ENCODE data around the gene TFIP11.
A peak's percentile ranks its signal among the peaks of the same experiment; 100 is the strongest.

Gene TFIP11

DNA sequence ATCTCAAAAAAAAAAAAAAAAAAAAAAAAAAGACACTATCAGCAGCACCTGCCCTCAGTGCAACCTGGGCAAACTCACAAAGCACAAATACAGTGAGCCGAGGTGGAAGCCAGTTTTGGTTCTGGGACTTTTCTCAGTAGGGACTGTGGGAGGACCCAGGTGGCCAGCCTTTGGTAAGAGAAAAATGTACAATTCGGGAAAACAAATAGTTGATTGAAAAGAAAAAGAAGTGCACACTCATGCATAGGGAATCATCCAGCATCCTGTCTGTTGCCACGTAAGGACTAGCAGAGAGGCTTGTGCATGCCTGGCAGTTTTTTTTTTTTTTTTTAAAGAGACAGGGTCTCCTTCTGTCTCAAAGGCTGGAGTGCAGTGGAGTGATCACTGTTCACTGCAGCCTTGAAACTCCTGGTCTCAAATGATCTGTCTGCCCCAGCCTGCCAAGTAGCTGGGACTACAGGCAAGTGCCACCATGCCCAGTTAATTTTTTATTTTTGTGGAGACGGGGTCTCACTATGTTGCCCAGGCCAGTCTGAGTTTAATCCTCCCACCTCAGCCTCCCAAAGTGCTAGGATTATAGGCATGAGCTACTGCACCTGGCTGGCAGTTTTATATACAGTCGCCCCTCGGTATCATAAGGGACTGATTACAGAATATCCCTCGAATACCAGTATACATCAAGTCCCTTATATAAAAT, 40.9 kb upstream of the TFIP11 start:
- no peaks in the 10 kb centered on the region for H3K9me3 ChIP-seq (ENCODE audit: control insufficient read depth, insufficient read depth, low read depth, low read length)
- H3K36me3 ChIP-seq (ENCODE audit: control insufficient read depth in 2 of 2, insufficient read depth in 1 of 2, low read length in 2 of 2), result no peaks in the 10 kb centered on the region
- no peaks in the 10 kb centered on the region for H3K4me1 ChIP-seq (ENCODE audit: control insufficient read depth, insufficient read depth, low read length)
- POLR2A ChIA-PET, result interaction anchor here (0.6 kb wide), 1 partner anchor 101 kb away, joined by 7 read pairs; no protein-coding TSS in a partner anchor
- CTCF ChIA-PET, result interaction anchor here (0.6 to 0.7 kb wide), 2 partner anchors 12 to 146 kb away, joined by 3 read pairs; no protein-coding TSS in a partner anchor
- H3K27ac ChIP-seq (ENCODE audit: extremely low read depth, low read depth, low read length), result no peak overlapping the region
- no peak overlapping the region for H3K4me3 ChIP-seq (ENCODE audit: low read depth, low read length)
- TF ChIP-seq ZBTB6 (tag by site-specific recombination; IDR thresholded peaks at IDR 0.05) (no peak), ZNF121 (tag by site-specific recombination; IDR thresholded peaks at IDR 0.05) (peak; percentile 96)

- POLR2A ChIA-PET, result interaction anchor here (0.6 kb wide), 1 partner anchor 101 kb away, joined by 7 read pairs; no protein-coding TSS in a partner anchor
- CTCF ChIA-PET, result no interaction called here
- Histone ChIP-seq H3K27ac (ENCODE audit: extremely low read depth, low read depth, low read length) (no peak overlapping the region), H3K36me3 (ENCODE audit: control insufficient read depth in 2 of 2, insufficient read depth in 1 of 2, low read length in 2 of 2) (no peaks in the 10 kb centered on the region), H3K9me3 (ENCODE audit: control insufficient read depth, insufficient read depth, low read depth, low read length) (no peaks in the 10 kb centered on the region), H3K4me1 (ENCODE audit: control insufficient read depth, insufficient read depth, low read length) (no peaks in the 10 kb centered on the region), H3K4me3 (ENCODE audit: low read depth, low read length) (no peak overlapping the region)
- TF ChIP-seq, protein P1, sequence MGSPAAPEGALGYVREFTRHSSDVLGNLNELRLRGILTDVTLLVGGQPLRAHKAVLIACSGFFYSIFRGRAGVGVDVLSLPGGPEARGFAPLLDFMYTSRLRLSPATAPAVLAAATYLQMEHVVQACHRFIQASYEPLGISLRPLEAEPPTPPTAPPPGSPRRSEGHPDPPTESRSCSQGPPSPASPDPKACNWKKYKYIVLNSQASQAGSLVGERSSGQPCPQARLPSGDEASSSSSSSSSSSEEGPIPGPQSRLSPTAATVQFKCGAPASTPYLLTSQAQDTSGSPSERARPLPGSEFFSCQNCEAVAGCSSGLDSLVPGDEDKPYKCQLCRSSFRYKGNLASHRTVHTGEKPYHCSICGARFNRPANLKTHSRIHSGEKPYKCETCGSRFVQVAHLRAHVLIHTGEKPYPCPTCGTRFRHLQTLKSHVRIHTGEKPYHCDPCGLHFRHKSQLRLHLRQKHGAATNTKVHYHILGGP (tag by site-specific recombination; IDR thresholded peaks at IDR 0.05), result no peak
- peak; percentile 47 for TF ChIP-seq GLIS1 (tag by site-specific recombination; IDR thresholded peaks at IDR 0.05)
- TF ChIP-seq ZNF341 (tag by site-specific recombination; IDR thresholded peaks at IDR 0.05; ENCODE audit: low read depth), result no peak
- no peak for TF ChIP-seq ZNF670 (tag by site-specific recombination; IDR thresholded peaks at IDR 0.05; ENCODE audit: low read depth)
- TF ChIP-seq ZSCAN5A (tag by site-specific recombination; IDR thresholded peaks at IDR 0.05), result no peak
Observed at GRCh38 chr22:26552466-26552865, 40.2 kb upstream of the TFIP11 start.

DNA sequence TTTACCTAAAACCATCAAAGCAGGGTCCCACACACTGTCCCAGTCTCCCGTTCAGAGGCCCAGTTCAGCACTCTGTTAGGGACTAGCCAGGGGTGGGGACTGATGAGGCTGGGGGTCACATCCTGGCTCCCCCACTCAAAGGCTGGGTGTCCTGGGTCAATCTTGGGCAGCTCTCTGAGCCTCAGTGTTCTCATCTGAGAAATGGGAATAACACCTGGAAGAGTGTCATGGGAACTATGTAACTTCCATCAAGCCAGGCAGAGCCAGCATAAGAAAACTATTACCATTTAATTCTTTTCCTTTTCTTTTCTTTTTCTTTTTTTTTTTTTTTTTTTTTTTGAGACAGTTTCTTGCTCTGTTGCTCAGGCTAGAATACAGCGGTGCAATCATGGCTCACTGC, 39.3 kb upstream of the TFIP11 start:
- CTCF ChIA-PET, result interaction anchor here (1.2 kb wide), 1 partner anchor 91 kb away, joined by 3 read pairs; no protein-coding TSS in a partner anchor
- no peak overlapping the region for H3K27ac ChIP-seq (ENCODE audit: extremely low read depth, low read depth, low read length)

GRCh38 chr22:26550498-26551033, 38.3 kb upstream of the TFIP11 start:
- ChIA-PET POLR2A (interaction anchor here (0.6 kb wide), 1 partner anchor 759 kb away, joined by 3 read pairs; no protein-coding TSS in a partner anchor), CTCF (interaction anchor here (0.6 to 1.2 kb wide), 4 partner anchors 33 to 183 kb away, joined by 3 to 5 read pairs (median 4); no protein-coding TSS in a partner anchor)
- Histone ChIP-seq H3K4me3 (ENCODE audit: low read depth, low read length) (no peak overlapping the region), H3K36me3 (ENCODE audit: control insufficient read depth in 2 of 2, insufficient read depth in 1 of 2, low read length in 2 of 2) (no peaks in the 10 kb centered on the region), H3K27ac (ENCODE audit: extremely low read depth, low read depth, low read length) (no peak overlapping the region), H3K9me3 (ENCODE audit: control insufficient read depth, insufficient read depth, low read depth, low read length) (no peaks in the 10 kb centered on the region), H3K4me1 (ENCODE audit: control insufficient read depth, insufficient read depth, low read length) (no peaks in the 10 kb centered on the region)
- TF ChIP-seq ZIC2 (tag by site-specific recombination; IDR thresholded peaks at IDR 0.05) (peak; percentile 74), ATF2 (tag by site-specific recombination; IDR thresholded peaks at IDR 0.05; ENCODE audit: low read depth) (no peak), GLIS2 (tag by site-specific recombination; IDR thresholded peaks at IDR 0.05) (peak; percentile 17; the same call in 1 of the 2 replicates), ZNF341 (tag by site-specific recombination; IDR thresholded peaks at IDR 0.05; ENCODE audit: low read depth) (0 out of 2 replicates have a peak, but pooled peaks have one; percentile 9)

More for the DNA sequence above, 39.3 kb upstream of the TFIP11 start:
- Histone ChIP-seq H3K4me3 (ENCODE audit: low read depth, low read length) (no peak overlapping the region), H3K4me1 (ENCODE audit: control insufficient read depth, insufficient read depth, low read length) (no peaks in the 10 kb centered on the region), H3K36me3 (ENCODE audit: control insufficient read depth in 2 of 2, insufficient read depth in 1 of 2, low read length in 2 of 2) (no peaks in the 10 kb centered on the region), H3K9me3 (ENCODE audit: control insufficient read depth, insufficient read depth, low read depth, low read length) (no peaks in the 10 kb centered on the region)
- POLR2A ChIA-PET, result no interaction called here
- TF ChIP-seq ZNF114 (tag by site-specific recombination; IDR thresholded peaks at IDR 0.05) (no peak), ZBTB21 (tag by site-specific recombination; IDR thresholded peaks at IDR 0.05) (no peak), ZNF292 (tag by site-specific recombination; IDR thresholded peaks at IDR 0.05; ENCODE audit: borderline replicate concordance, low read depth) (no peak), ZNF501 (tag by site-specific recombination; IDR thresholded peaks at IDR 0.05) (no peak)

Data from HEK293 (cell line).